Heart right ventricle (tissue), 16 donors: Measurements from ENCODE around the gene ABHD2. TPM values are rescaled to one million over a fixed set of nuclear protein-coding genes. Genes with fewer than 3 reads are reported as not detected.

Experiments used
- ATAC-seq, 8 donors: fragments of 200-7000 bp; cut with Tn5 transposase; one replicate each; pipeline ENCODE4 v1.9.1; 2020; ENCODE audit warnings: mild to moderate bottlenecking in 8 of 8, moderate library complexity in 8 of 8, moderate number of reproducible peaks in 1 of 8
- DNase-seq, 2 donors: peaks; one replicate each; pipeline ENCODE4 v3.0.0-alpha.2; 2020
- H3K27ac ChIP-seq, 10 donors: fragments of 200-600 bp; sonication (generic) in 2 of 10; one replicate each; pipeline versions ENCODE4 v1.5.0 to v1.8.0; 2020 to 2022; ENCODE audit warnings: mild to moderate bottlenecking in 3 of 10
- H3K27me3 ChIP-seq, 7 donors: fragments of 200-600 bp; one replicate each; pipeline ENCODE4 v1.8.0; 2021 to 2022; ENCODE audit warnings: mild to moderate bottlenecking in 2 of 7
- H3K36me3 ChIP-seq, 9 donors: fragments of 200-600 bp; sonication (generic) in 1 of 9; one replicate each; pipeline versions ENCODE4 v1.5.0 to v1.8.0; 2020 to 2022; ENCODE audit warnings: mild to moderate bottlenecking in 2 of 9
- H3K4me1 ChIP-seq, 9 donors: fragments of 200-600 bp; sonication (generic) in 1 of 9; one replicate each; pipeline versions ENCODE4 v1.5.0 to v1.8.0; 2020 to 2022; ENCODE audit warnings: mild to moderate bottlenecking in 4 of 9
- H3K4me3 ChIP-seq, 10 donors: fragments of 200-600 bp; sonication (generic) in 2 of 10; one replicate each; pipeline versions ENCODE4 v1.5.0 to v1.8.0; 2020 to 2022; ENCODE audit warnings: mild to moderate bottlenecking in 7 of 10, moderate library complexity in 2 of 10
- H3K9me3 ChIP-seq, 11 donors: fragments of 200-600 bp in 10 of 11; sonication (generic) in 2 of 11; one replicate each; pipeline versions ENCODE4 v1.5.0 to v1.8.0; 2013 to 2022; ENCODE audit warnings: mild to moderate bottlenecking in 2 of 11, control low read depth in 1 of 11, moderate library complexity in 1 of 11
- WGBS, 2 donors: extraction: QIAGEN DNeasy Blood & Tissue Kit; methylation state at CpG; one replicate each; pipeline ENCODE4 v1.1.7; 2013; ENCODE audit warnings: inconsistent platforms in 1 of 2; 5-methylcytosine and 5-hydroxymethylcytosine counted together
- intact Hi-C, 10 donors: fragments of 100-400 bp; cut with DNase I; formaldehyde crosslinking; loops; one replicate each; pipeline versions ENCODE4 v1.11.1 to v1.14.2; 2022
- polyA plus RNA-seq, 2 donors: library from polyadenylated mRNA; stranded (reverse); fragments of 200-250 nt; gene quantifications; one replicate each; pipeline ENCODE4 v1.2.3, GENCODE V29; 2013
- total RNA-seq, 10 donors: library from RNA; stranded (reverse); fragmentation: NEBNext Ultra II Directional in 3 of 10; extraction: Animal tissue kit (Norgen Biotek cat#: 25700) in 3 of 10; gene quantifications; one replicate each; pipeline versions ENCODE4 v1.2.1 to v1.2.4, GENCODE V29; 2021 to 2023
- TF ChIP-seq, protein P1 (sequence below), 9 donors: fragments of 200-600 bp; sonication (generic) in 2 of 9; IDR thresholded peaks; one replicate each; pipeline versions ENCODE4 v1.5.0 to v1.8.0; 2021 to 2022; ENCODE audit warnings: antibody characterized with exemption in 9 of 9, mild to moderate bottlenecking in 5 of 9, moderate library complexity in 1 of 9
- donor health status: Arrhythmogenic right ventricular cardiomyopathy.
- donor health status: ischemic (EF 13 %, LVEDD 7.1; RV severe dilation, severe dysfunction).
- donor health status: healthy with polysubstance abuse.
- donor health status: DM: no; HTN: yes; CAD: no.
- donor health status: DM: no; HTN: no; CAD: no.
- donor health status: ischemic (EF 25% LVEDD 6.9; RV normal size, moderate dysfunction).
- donor health status: ischemic (EF 25% LVEDD 5.7; RV mildly dilated, moderate dysfunction).
- donor health status: healthy.
- donor health status: DM: yes; HTN: yes; CAD: no.
- donor health status: Ischemic cardiomyopathy.
- donor health status: ischemic (EF 35%, LVEDD 5.7; RV mildly dilated, moderate dysfunction).
- donor health status: nonischemic (EF 11% LVEDD 7.7; RV severe dilation, severe dysfunction).
- donor health status: DM: yes; HTN: yes; CAD: no.
- donor health status: PGD.
- donor health status: ischemic (EF 29% LVEDD 5.4; RV normal size, mild dysfunction).
- donor health status: nonischemic (EF 23%, LVEDD 6.1; RV moderate dilation, normal function).

Gene ABHD2
- total and polyA plus RNA-seq, 12 donors: 9.1 to 201 (median 119) TPM

DNA sequence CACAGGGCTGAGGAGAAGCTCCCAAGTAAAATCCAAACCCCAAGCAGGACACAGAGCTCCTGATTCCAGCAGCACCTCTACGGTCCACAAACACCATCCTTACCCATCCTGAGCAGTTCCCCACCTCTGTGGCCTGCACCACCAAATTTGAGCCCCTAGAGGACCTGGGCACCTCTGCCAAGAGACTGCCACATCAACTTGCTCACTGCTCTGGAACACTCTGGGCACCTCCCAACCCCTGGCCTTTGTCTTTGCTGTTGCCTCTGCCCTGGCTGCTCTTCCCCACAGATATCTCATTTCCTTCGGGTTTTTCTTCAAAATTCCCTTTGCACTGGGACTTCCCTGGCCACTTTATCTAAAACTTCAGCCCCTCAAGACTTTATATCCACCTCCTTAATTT is 127.4 kb downstream of the ABHD2 start:
- ATAC-seq: no peak
- DNase-seq: no peak
- 78 to 80% methylated on average over 2 of the region's 2 CpGs for whole genome bisulfite sequencing, 2 donors

GRCh38 chr15:89217031-89217430 is 128.8 kb downstream of the ABHD2 start:
- no peaks in the 10 kb centered on the region for H3K36me3 ChIP-seq
- peaks cover 0 to 4% (median 0%) of the 10 kb centered on the region in 7 donors for H3K27me3 ChIP-seq
- intact Hi-C loops: loop anchor here in 3 of 10 donors (10.0 kb wide), 2 partner anchors 78 to 88 kb away; no protein-coding TSS in a partner anchor
- H3K4me3 ChIP-seq: no peak overlapping the region
- no peaks in the 10 kb centered on the region for H3K4me1 ChIP-seq
- TF ChIP-seq, protein P1, sequence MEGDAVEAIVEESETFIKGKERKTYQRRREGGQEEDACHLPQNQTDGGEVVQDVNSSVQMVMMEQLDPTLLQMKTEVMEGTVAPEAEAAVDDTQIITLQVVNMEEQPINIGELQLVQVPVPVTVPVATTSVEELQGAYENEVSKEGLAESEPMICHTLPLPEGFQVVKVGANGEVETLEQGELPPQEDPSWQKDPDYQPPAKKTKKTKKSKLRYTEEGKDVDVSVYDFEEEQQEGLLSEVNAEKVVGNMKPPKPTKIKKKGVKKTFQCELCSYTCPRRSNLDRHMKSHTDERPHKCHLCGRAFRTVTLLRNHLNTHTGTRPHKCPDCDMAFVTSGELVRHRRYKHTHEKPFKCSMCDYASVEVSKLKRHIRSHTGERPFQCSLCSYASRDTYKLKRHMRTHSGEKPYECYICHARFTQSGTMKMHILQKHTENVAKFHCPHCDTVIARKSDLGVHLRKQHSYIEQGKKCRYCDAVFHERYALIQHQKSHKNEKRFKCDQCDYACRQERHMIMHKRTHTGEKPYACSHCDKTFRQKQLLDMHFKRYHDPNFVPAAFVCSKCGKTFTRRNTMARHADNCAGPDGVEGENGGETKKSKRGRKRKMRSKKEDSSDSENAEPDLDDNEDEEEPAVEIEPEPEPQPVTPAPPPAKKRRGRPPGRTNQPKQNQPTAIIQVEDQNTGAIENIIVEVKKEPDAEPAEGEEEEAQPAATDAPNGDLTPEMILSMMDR (IDR thresholded peaks at IDR 0.05): no peak
- DNase-seq (no peak), ATAC-seq (no peak)
- WGBS, 2 donors: 88 to 92% methylated on average over 20 of the region's 20 CpGs
- H3K9me3 ChIP-seq: no peaks in the 10 kb centered on the region
- no peak overlapping the region for H3K27ac ChIP-seq

More for the DNA sequence above, 127.4 kb downstream of the ABHD2 start:
- H3K4me1 ChIP-seq: no peaks in the 10 kb centered on the region
- no peaks in the 10 kb centered on the region for H3K36me3 ChIP-seq
- no peak overlapping the region for H3K27ac ChIP-seq
- intact Hi-C loops: loop anchor here in 3 of 10 donors (10.0 kb wide), 2 partner anchors 79 to 89 kb away; no protein-coding TSS in a partner anchor
- no peaks in the 10 kb centered on the region for H3K9me3 ChIP-seq
- TF ChIP-seq, protein P1 (IDR thresholded peaks at IDR 0.05): no peak
- no peak overlapping the region for H3K4me3 ChIP-seq
- no peaks in the 10 kb centered on the region for H3K27me3 ChIP-seq

DNA sequence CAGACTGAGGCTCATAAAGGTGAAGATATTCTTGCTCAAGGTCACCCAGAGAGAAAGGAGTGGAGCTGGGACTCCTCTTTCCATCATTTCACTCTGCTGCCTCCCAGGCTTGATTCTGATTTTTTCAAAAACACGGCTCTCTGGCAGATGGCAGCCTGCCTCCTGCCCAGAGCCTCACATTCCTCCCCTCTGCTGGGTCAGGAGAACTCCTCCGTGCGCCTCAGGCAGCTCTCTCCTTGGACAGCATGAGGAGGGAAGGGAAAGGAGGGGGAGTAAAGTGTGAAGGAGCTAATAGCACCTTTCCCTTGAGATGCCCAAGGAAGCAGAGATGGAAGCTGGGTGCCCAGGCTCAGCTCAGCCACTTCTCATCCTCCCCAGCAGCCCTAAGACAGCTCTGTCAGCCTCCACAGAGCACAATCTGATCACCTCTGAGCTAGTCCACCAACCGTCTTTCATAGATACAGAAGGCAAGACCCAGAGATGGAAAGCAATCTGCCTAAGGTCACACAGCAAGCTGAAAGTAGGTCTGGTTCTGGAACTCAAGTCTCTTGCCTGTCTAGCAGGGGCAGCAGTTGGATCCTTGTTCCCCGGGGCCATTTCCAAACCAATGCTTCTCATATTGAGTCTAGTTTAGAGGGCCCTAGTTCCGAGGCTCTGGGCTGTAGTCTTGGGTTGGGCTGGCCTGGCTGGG is 129.6 kb downstream of the ABHD2 start:
- Histone ChIP-seq H3K27me3 (peaks cover 0 to 4% (median 0%) of the 10 kb centered on the region in 7 donors), H3K27ac (no peak overlapping the region), H3K4me3 (no peak overlapping the region), H3K9me3 (no peaks in the 10 kb centered on the region), H3K36me3 (no peaks in the 10 kb centered on the region), H3K4me1 (no peaks in the 10 kb centered on the region)
- TF ChIP-seq, protein P1 (IDR thresholded peaks at IDR 0.05): no peak
- 68 to 73% methylated on average over 6 of the region's 6 CpGs for WGBS, 2 donors
- DNase-seq (no peak), ATAC-seq (no peak)
- intact Hi-C loops: loop anchor here in 3 of 10 donors (10.0 kb wide), 2 partner anchors 77 to 87 kb away; no protein-coding TSS in a partner anchor

- intact Hi-C loops: loop anchor here in 3 of 10 donors (10.0 kb wide), 2 partner anchors 76 to 86 kb away; no protein-coding TSS in a partner anchor
- Histone ChIP-seq H3K27ac (no peak overlapping the region), H3K9me3 (no peaks in the 10 kb centered on the region), H3K27me3 (peaks cover 0 to 4% (median 0%) of the 10 kb centered on the region in 7 donors), H3K36me3 (no peaks in the 10 kb centered on the region), H3K4me1 (no peaks in the 10 kb centered on the region), H3K4me3 (no peak overlapping the region)
- DNase-seq (no peak), ATAC-seq (no peak)
- 89 to 90% methylated on average over 8 of the region's 8 CpGs for WGBS, 2 donors
- TF ChIP-seq, protein P1 (IDR thresholded peaks at IDR 0.05): no peak
Observed at GRCh38 chr15:89218531-89218930, 130.3 kb downstream of the ABHD2 start.
